HG02870 (cell line): ENCODE measurements around the gene ZSCAN5A.
"Not testable (repeated sequence)": the region's sequence is repeated elsewhere in the genome, so short reads cannot be mapped to it uniquely, and the experiment has no call there.

Experiments
- ATAC-seq: cut with Tn5 transposase; IDR thresholded peaks from one replicate; pipeline ENCODE4 v1.9.1; 2021; ENCODE audit warnings: mild to moderate bottlenecking, moderate library complexity; ENCODE audit not compliant: unreplicated experiment

ZSCAN5A gene

DNA sequence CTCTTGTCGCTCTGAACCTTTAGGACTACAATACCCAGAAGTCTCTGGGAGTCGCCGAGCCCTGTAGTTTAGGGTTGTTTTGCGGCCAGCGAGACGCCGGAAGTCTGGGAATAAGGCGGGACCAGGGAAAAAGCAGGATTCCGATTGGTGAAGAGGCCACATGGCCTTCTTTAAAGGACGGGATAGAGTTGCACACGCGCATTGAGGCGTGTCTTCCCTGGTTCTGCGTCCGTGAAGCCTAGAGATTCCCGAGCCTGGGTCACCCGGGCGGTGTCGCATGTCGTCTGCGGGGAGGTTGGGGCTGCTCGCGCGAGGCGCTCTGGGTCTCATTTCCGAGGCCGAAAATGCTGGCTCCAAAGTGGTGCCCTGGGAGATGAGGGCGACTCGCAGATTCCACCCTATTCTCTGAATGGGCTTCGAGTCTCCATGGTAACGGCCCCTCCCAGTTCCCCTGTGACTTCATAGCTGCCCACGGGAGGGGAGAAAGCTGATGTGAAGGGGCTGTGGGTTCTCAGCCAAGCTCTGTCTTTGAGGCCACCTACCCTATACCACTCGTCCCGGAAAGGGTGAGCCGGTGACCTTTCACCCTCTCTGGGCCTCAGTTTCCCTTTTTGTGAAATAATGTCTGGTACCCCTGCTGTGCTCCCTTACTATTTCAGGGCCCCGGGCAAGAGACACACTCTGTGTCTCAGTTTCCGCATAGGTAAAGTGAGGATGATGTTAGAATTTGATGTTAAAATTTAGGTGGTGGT, 614 bp upstream of the ZSCAN5A start:
- peak; percentile 70 for ATAC-seq

DNA sequence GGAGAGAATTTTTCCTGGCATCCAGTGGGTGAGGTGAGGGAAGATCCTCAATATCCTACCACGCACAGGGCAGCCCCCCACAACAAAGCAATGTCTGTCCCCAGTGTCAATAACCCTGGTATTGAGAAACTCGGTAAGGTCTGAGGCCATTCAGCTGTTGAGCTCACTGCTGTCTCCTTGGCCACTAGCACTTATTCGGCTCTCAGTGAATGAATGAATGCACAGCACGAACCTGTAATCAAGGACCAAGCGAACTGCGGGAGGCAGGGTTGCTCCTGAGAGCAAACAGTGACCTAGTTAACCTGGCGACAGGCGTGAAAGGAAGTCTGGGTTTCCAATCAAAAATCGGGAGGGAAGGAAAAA, 640 bp downstream of the ZSCAN5A start:
- ATAC-seq, result no peak

DNA sequence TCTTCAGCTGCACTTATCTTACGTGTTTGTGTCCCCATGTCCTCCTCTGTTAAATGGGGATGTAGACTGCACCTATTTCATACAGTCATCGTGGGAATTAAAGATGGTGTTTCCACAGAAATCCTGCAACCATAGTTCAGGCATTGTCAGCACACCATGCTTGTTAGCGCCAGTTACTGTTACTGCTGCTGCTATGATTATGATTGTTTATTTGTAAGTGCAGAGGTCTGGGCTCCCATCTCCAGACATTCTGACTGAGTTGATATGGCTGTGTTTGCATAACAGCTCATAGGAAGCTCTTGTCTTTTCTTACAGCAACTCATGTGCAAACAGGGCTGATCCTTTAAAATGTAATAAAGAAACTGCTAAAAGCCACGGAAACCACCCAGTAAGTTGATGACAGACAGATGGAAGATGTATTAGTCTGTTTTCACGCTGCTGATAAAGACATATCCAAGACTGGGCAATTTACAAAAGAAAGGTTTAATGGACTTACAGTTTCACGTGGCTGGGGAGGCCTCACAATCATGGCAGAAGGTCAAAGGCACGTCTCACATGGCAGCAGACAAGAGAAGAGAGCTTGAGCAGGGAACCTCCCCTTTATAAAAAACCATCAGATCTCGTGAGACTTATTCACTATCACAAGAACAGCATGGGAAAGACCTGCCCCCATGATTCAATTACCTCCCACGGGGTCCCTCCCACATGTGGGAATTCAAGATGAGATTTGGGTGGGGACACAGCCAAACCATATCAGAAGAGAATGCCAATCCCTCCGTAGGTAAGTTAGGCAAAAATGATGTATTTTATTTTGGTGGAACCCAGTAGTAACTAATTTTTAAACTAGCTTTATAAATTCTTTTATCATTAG, 1.6 kb downstream of the ZSCAN5A start:
- no peak for ATAC-seq

DNA sequence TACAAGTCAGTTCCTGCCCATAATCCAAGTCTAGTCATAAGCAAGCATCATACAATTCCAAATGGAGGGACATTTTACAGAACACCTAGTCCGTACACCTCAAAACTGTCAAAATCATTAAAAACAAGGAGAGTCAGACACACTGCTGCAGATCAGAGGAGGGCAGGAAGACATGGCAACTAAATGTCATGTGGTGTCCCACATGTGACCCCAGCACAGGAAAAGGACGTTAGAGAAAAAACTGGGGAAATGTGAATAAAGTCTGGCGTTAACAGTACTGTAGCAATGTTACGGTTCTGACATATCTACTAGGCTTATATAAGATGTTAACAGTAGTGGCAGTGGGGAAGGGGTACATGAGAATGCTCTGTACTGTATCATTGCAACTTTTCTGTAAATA, 2.3 kb downstream of the ZSCAN5A start:
- ATAC-seq, result no peak

GRCh38 chr19:56310462-56310861, 4.2 kb downstream of the ZSCAN5A start:
- ATAC-seq, result no peak

- no peak for ATAC-seq
Measured at GRCh38 chr19:56309511-56310185, 5.0 kb downstream of the ZSCAN5A start.

- ATAC-seq, result no peak
Measured at GRCh38 chr19:56308792-56309191, 5.8 kb downstream of the ZSCAN5A start.

GRCh38 chr19:56307062-56307461, 7.6 kb downstream of the ZSCAN5A start:
- ATAC-seq, result not testable (repeated sequence)

- no peak for ATAC-seq
Measured at GRCh38 chr19:56306016-56306415, 8.6 kb downstream of the ZSCAN5A start.

GRCh38 chr19:56304243-56304642, 10.4 kb downstream of the ZSCAN5A start:
- ATAC-seq, result no peak

GRCh38 chr19:56301886-56302620, 12.6 kb downstream of the ZSCAN5A start:
- ATAC-seq, result no peak

DNA sequence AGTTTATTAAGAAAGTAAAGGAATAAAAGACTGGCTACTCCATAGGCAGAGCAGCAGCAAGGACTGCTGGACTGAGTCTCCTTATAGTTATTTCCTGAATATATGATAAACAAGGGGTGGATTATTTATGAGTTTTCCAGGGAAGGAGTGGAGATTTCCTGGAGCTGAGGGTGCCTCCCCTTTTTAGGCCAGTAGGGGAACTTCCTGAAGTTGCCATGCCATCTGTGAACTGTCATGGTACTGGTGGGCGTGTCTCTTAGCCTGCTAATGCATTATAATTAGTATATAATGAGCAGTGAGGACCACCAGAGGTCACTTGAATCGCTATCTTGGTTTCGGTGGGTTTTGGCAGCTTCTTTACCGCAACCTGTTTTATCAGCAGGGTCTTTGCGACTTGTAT, 13.5 kb downstream of the ZSCAN5A start:
- ATAC-seq, result no peak

DNA sequence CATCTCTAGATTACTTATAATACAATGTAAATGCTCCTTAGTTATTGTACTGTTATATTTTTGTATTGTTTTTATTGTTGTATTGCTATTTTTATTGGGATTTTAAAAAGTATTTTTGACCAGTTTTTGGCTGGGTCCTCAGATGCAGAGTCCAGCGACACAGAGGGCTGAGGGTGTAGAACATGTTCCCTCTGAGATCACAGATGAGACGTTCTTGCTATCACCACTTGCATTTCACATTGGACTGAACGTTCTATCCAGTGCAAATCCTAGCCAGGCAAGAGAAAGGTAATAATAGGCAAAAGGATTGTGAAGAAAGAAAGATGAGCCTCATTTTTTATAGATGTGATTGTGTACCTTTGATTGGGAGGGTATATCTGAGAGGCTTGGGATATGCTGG, 15.0 kb downstream of the ZSCAN5A start:
- ATAC-seq, result no peak

- no peak for ATAC-seq
Measured at GRCh38 chr19:56297010-56297409, 17.6 kb downstream of the ZSCAN5A start.

DNA sequence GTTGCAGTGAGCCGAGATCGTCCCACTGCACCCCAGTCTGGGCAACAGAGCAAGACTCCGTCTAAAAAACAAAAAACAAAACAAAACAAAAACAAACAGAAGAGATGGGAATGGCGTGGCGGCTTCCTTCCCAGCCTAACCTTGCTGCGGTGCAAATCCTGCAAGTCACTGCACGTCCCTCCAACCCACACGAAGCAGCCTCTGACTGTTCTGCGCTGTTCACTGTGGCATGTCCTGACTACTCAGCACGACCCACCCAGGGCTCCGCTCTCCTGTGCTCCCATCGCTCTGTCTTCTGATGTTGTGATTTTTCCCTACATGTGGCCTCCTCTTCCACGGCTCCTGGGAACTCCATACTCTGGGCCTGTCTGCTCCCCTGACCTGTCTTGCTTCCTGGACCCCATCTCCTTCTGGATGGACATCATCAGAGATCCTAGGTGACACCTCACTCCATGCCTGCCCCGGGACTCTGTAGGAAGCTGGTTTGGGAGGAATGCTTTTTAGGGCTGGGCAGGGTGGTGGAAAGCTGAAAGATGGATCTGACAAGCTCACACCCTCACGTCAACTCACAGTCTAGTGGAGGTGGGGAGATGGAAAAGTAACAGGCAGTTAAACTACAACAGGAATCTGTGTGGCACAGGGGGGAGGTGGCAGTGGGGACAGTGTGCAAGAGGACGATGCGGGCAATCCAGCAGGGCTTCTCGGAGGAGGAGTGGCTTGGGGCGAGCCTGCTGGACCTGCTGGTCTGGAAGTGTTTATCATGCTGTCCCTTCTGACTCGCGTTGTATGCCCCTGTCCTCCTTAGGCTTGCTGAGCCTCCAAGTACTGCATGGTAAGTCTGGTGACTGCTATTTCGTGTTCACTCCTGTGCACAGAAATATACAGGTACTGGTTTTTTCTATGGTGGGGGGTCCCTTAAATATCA, 18.8 kb downstream of the ZSCAN5A start:
- ATAC-seq, result no peak

DNA sequence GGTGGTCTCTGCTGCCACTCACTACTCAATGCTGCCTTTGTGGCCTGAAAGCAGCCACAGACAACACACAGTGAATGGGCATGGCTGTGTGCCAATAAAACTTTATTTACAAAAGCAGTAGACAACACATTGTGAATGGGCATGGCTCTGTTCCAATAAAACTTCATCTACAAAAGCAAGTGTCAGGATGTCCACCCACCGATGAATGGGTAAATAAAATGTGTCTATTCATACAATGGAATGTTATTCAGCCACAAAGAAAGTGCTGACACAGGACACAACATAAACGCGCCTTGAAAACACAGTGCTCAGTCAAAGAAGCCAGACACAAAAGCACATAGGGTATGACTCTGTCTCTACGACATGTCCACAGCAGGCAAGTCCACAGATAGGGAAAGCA, 20.1 kb downstream of the ZSCAN5A start:
- ATAC-seq, result no peak

DNA sequence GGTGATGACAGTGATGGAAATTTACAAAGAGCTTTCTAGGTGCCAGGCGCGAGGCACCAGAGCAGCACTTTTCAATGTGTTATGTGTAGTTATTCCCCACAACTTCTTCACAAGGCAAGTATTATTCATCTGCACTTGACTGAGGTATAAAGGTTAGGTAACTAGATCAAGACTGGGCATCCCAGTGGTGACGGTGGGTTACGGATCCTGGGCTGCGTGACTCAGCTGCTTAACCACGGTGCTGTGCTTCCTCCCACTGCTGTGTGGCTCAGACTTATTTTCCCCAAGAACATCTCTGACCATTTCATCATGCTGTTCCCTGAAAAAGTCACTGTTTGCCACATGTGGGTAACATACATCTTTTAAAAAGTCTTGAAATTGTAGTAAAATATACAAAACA, 22.8 kb downstream of the ZSCAN5A start:
- ATAC-seq, result no peak

- ATAC-seq, result no peak
Measured at GRCh38 chr19:56290104-56290503, 24.5 kb downstream of the ZSCAN5A start.

GRCh38 chr19:56284746-56285145, 29.9 kb downstream of the ZSCAN5A start:
- no peak for ATAC-seq

GRCh38 chr19:56282809-56283208, 31.8 kb downstream of the ZSCAN5A start:
- no peak for ATAC-seq
